Stimulated activated CD4-positive, alpha-beta T cell treated with anti-CD3 and anti-CD28 coated beads, Interleukin-1b, Interleukin-23, amount 100 ng/mL, for 48 hours (primary cell): ENCODE measurements around the gene ALB.

Experiments
- DNase-seq: peaks from one replicate; pipeline ENCODE4 v3.0.0-alpha.2; 2020

Gene ALB

GRCh38 chr4:73409012-73409862, 5.2 kb downstream of the ALB start:
- no peak for DNase-seq

GRCh38 chr4:73409978-73410548, 6.0 kb downstream of the ALB start:
- DNase-seq: no peak

- DNase-seq: no peak
Observed at GRCh38 chr4:73410916-73411730, 7.0 kb downstream of the ALB start.

- DNase-seq: no peak
Observed at GRCh38 chr4:73411731-73412414, 7.8 kb downstream of the ALB start.

GRCh38 chr4:73413294-73413755, 9.2 kb downstream of the ALB start:
- no peak for DNase-seq

GRCh38 chr4:73414936-73415271, 10.8 kb downstream of the ALB start:
- no peak for DNase-seq

- DNase-seq: no peak
Observed at GRCh38 chr4:73415807-73416238, 11.7 kb downstream of the ALB start.

- DNase-seq: no peak
Observed at GRCh38 chr4:73416423-73417087, 12.5 kb downstream of the ALB start.

- DNase-seq: no peak
Observed at GRCh38 chr4:73417342-73417741, 13.3 kb downstream of the ALB start.

- no peak for DNase-seq
Observed at GRCh38 chr4:73417973-73418372, 13.9 kb downstream of the ALB start.

GRCh38 chr4:73418677-73419076, 14.6 kb downstream of the ALB start:
- no peak for DNase-seq

GRCh38 chr4:73419106-73420038, 15.3 kb downstream of the ALB start:
- no peak for DNase-seq

GRCh38 chr4:73420615-73421014, 16.5 kb downstream of the ALB start:
- DNase-seq: no peak

- no peak for DNase-seq
Observed at GRCh38 chr4:73421708-73422457, 17.8 kb downstream of the ALB start.

GRCh38 chr4:73422458-73422752, 18.3 kb downstream of the ALB start:
- DNase-seq: no peak

- DNase-seq: no peak
Observed at GRCh38 chr4:73423184-73423583, 19.1 kb downstream of the ALB start.

GRCh38 chr4:73426666-73427065, 22.6 kb downstream of the ALB start:
- DNase-seq: no peak

- DNase-seq: no peak
Observed at GRCh38 chr4:73429118-73429517, 25.0 kb downstream of the ALB start.

- DNase-seq: no peak
Observed at GRCh38 chr4:73429826-73430587, 25.9 kb downstream of the ALB start.

GRCh38 chr4:73431813-73432168, 27.7 kb downstream of the ALB start:
- DNase-seq: no peak
